HCT116 (cell line): ENCODE data around the gene PRAF2. TPM values are rescaled to one million over a fixed set of nuclear protein-coding genes. Genes with fewer than 3 reads are reported as not detected.

Experiments
- ATAC-seq: fragments of 200-7000 bp; cut with Tn5 transposase; 2 replicates; pipeline ENCODE4 v1.9.1; 2020; ENCODE audit warnings: mild to moderate bottlenecking, moderate library complexity
- BruUV-seq: library from RNA; stranded (reverse); fragments of 400-500 nt; replicated peaks from 2 replicates; lab custom pipeline; 2021; lab: Mats Ljungman, UMichigan
- CTCF ChIA-PET: fragments of 300-600 bp; sonication (Branson Sonifier 250); formaldehyde crosslinking; loops from one replicate; lab custom pipeline; 2021; ENCODE audit warnings: antibody characterized with exemption; lab: Charles Lee
- POLR2A ChIA-PET: fragments of 300-600, 350-600 bp; sonication (Branson Sonifier 250); formaldehyde crosslinking; loops from one replicate; lab custom pipeline; 2021; ENCODE audit warnings: antibody characterized with exemption; lab: Charles Lee
- RAD21 ChIA-PET, 2 experiments: fragments of 300-600 bp; sonication (Branson Sonifier 250); formaldehyde crosslinking; loops; one replicate each; lab custom pipeline; 2023; ENCODE audit warnings: low total read pairs in 2 of 2; ENCODE audit not compliant: uncharacterized antibody in 2 of 2, unreplicated experiment in 2 of 2, low non-redundant PET in 1 of 2; lab: Charles Lee
- DNase-seq: peaks from one replicate; pipeline ENCODE4 v3.0.0-alpha.2; 2010; ENCODE audit warnings: low read depth, low spot score
- H2AFZ ChIP-seq: fragments of 200-600 bp; shearing (Covaris generic), sonication (generic); 2 replicates; pipeline ENCODE4 v1.6.1; 2017; ENCODE audit warnings: low read depth, mixed run types, mixed read lengths, antibody characterized with exemption, low read length; ENCODE audit not compliant: poor library complexity, severe bottlenecking
- H3K27ac ChIP-seq: 2 replicates; pipeline ENCODE4 v1.5.1; 2012; ENCODE audit warnings: low read depth, low read length
- H3K27me3 ChIP-seq: fragments of 200-600 bp; sonication (generic); 2 replicates; pipeline ENCODE4 v1.6.1; 2016; ENCODE audit warnings: mixed run types, low read length, mixed read lengths; ENCODE audit not compliant: insufficient read depth
- H3K36me3 ChIP-seq, 2 experiments: fragments of 200-500 bp in 1 of 2; fragments of 200-600 bp in 1 of 2; sonication (Bioruptor generic) in 1 of 2; sonication (generic) in 1 of 2; 2 replicates each; pipeline versions ENCODE4 v1.5.1 to v1.6.1; 2014 to 2016; ENCODE audit warnings: low read length in 2 of 2, inconsistent platforms in 1 of 2, mixed read lengths in 1 of 2, mixed run types in 1 of 2; ENCODE audit not compliant: insufficient read depth in 2 of 2, control insufficient read depth in 1 of 2
- H3K4me1 ChIP-seq, 2 experiments: fragments of 200-600 bp in 1 of 2; sonication (generic) in 1 of 2; 2 replicates each; pipeline versions ENCODE4 v1.5.1 to v1.6.1; 2012 to 2017; ENCODE audit warnings: low read length in 2 of 2, inconsistent platforms in 1 of 2, mild to moderate bottlenecking in 1 of 2, mixed read lengths in 1 of 2, mixed run types in 1 of 2, moderate library complexity in 1 of 2; ENCODE audit not compliant: insufficient read depth in 2 of 2, control insufficient read depth in 1 of 2
- H3K4me2 ChIP-seq: fragments of 200-600 bp; sonication (generic); 2 replicates; pipeline ENCODE4 v1.6.1; 2017; ENCODE audit warnings: mixed run types, low read length, mixed read lengths
- H3K4me3 ChIP-seq, 2 experiments: fragments of 200-600 bp in 1 of 2; sonication (generic) in 1 of 2; replicated peaks in 1 of 2; 2 replicates each; pipeline ENCODE4 v1.5.1; 2011 to 2016; ENCODE audit warnings: low read length in 2 of 2, control low read depth in 1 of 2, low read depth in 1 of 2, mild to moderate bottlenecking in 1 of 2, mixed read lengths in 1 of 2, mixed run types in 1 of 2
- H3K79me2 ChIP-seq: fragments of 200-600 bp; sonication (generic); 2 replicates; pipeline ENCODE4 v1.6.1; 2017; ENCODE audit warnings: mild to moderate bottlenecking, mixed run types, low read length, moderate library complexity, mixed read lengths; ENCODE audit not compliant: insufficient read depth
- H3K9ac ChIP-seq: fragments of 200-600 bp; sonication (generic); 2 replicates; pipeline ENCODE4 v1.6.1; 2016; ENCODE audit warnings: low read length, mixed read lengths
- H3K9me2 ChIP-seq: fragments of 200-600 bp; sonication (generic), shearing (Covaris generic); 2 replicates; pipeline ENCODE4 v1.6.1; 2017; ENCODE audit warnings: mixed run types, mild to moderate bottlenecking, moderate library complexity; ENCODE audit not compliant: insufficient read depth
- H3K9me3 ChIP-seq, 2 experiments: fragments of 200-500 bp in 1 of 2; fragments of 200-600 bp in 1 of 2; sonication (Bioruptor generic) in 1 of 2; sonication (generic) in 1 of 2; 2 replicates each; pipeline ENCODE4 v1.6.1; 2014 to 2017; ENCODE audit warnings: low read length in 2 of 2, mixed read lengths in 2 of 2, inconsistent platforms in 1 of 2, low read depth in 1 of 2, mild to moderate bottlenecking in 1 of 2, mixed run types in 1 of 2, moderate library complexity in 1 of 2; ENCODE audit not compliant: control insufficient read depth in 1 of 2, insufficient read depth in 1 of 2
- H4K20me1 ChIP-seq: fragments of 200-600 bp; sonication (generic), shearing (Covaris generic); 2 replicates; pipeline ENCODE4 v1.6.1; 2017; ENCODE audit warnings: mixed run types, mild to moderate bottlenecking, moderate library complexity; ENCODE audit not compliant: insufficient read depth
- EGR1 ChIP-seq: IDR thresholded peaks from 2 replicates; pipeline ENCODE4 v1.6.1; 2012; ENCODE audit warnings: low read depth
- EZH2 ChIP-seq: fragments of 200-600 bp; sonication (generic); IDR thresholded peaks from 2 replicates; pipeline ENCODE4 v1.6.1; 2017; ENCODE audit warnings: antibody characterized with exemption, mixed run types
- RAD21 ChIP-seq: IDR thresholded peaks from 2 replicates; pipeline ENCODE4 v1.6.1; 2012; ENCODE audit warnings: low read depth, mild to moderate bottlenecking
- REST ChIP-seq: IDR thresholded peaks from 2 replicates; pipeline ENCODE4 v1.6.1; 2012; ENCODE audit warnings: low read depth
- SP1 ChIP-seq: IDR thresholded peaks from 2 replicates; pipeline ENCODE4 v1.6.1; 2012; ENCODE audit warnings: low read depth
- SRF ChIP-seq: IDR thresholded peaks from 2 replicates; pipeline ENCODE4 v1.6.1; 2012; ENCODE audit warnings: low read depth
- intact Hi-C: fragments of 100-400 bp; cut with micrococcal nuclease; formaldehyde crosslinking; loops from 2 replicates; pipeline ENCODE4 v1.10.0; 2022
- total RNA-seq: library from RNA; stranded (reverse); gene quantifications from one replicate; pipeline ENCODE4 v1.2.1, GENCODE V29; 2021; ENCODE audit not compliant: unreplicated experiment
- TF ChIP-seq, protein P1 (sequence below): IDR thresholded peaks from 2 replicates; pipeline ENCODE4 v1.6.1; 2012

PRAF2 gene
- total RNA-seq, 1 experiment from 2014 or later = 18.8 TPM

- H3K79me2 ChIP-seq = no peaks in the 10 kb centered on the region
- ChIA-PET CTCF (no interaction called here), RAD21 (no interaction called here)
- H3K4me3 ChIP-seq = no peak overlapping the region
- BruUV-seq = no TSS peak
- ATAC-seq = no peak
- no peaks in the 10 kb centered on the region for H3K9me3 ChIP-seq
- H3K9me2 ChIP-seq = no peaks in the 10 kb centered on the region
- H3K4me2 ChIP-seq = no peak overlapping the region
- intact Hi-C loops = no loop called here
- H4K20me1 ChIP-seq = no peaks in the 10 kb centered on the region
- no peak for TF ChIP-seq REST
- TF ChIP-seq EZH2 = no peak
- no peak for TF ChIP-seq EGR1
- TF ChIP-seq, protein P1, sequence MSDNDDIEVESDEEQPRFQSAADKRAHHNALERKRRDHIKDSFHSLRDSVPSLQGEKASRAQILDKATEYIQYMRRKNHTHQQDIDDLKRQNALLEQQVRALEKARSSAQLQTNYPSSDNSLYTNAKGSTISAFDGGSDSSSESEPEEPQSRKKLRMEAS = no peak
- no peak for TF ChIP-seq SRF
- no peak for TF ChIP-seq SP1
- TF ChIP-seq RAD21 = no peak
- TF ChIP-seq, all 23 proteins: peak for 0
- no peaks in the 10 kb centered on the region for H3K36me3 ChIP-seq
- no peak overlapping the region for H2AFZ ChIP-seq
- H3K27ac ChIP-seq = no peak overlapping the region
- H3K9ac ChIP-seq = no peak overlapping the region
- H3K27me3 ChIP-seq = no peaks in the 10 kb centered on the region
- peaks cover 0 to 1% of the 10 kb centered on the region in 2 experiments; a peak in 1 of 4 replicates for H3K4me1 ChIP-seq
- DNase-seq = no peak
- POLR2A ChIA-PET = no interaction called here
These were observed 22.6 kb upstream of the PRAF2 start for GRCh38 chrX:49096419-49096818.
